Activated CD8-positive, alpha-beta T cell treated with anti-CD3 and anti-CD28 coated beads, Interleukin-2, amount 10 ng/mL, durations not matched to agents 7 days and 5 days (primary cell): ENCODE data around the gene BHMT2. TPM values are rescaled to one million over a fixed set of nuclear protein-coding genes. Genes with fewer than 3 reads are reported as not detected.
A peak's percentile ranks its signal among the peaks of the same experiment; 100 is the strongest.

Experiments used
- ATAC-seq: fragments of 150-1000 bp; cut with Tn5 transposase; one replicate; pipeline ENCODE4 v1.10.0; 2021; ENCODE audit warnings: moderate library complexity
- CTCF ChIA-PET: fragments of 350-600 bp; sonication (Branson Sonifier 250); formaldehyde crosslinking; loops from one replicate; lab custom pipeline; 2021; ENCODE audit warnings: antibody characterized with exemption; lab: Charles Lee
- POLR2A ChIA-PET: fragments of 350-600 bp; sonication (Branson Sonifier 250); formaldehyde crosslinking; loops from one replicate; lab custom pipeline; 2021; ENCODE audit warnings: antibody characterized with exemption; lab: Charles Lee
- DNase-seq: peaks from one replicate; pipeline ENCODE4 v3.0.0-alpha.2; 2020
- H3K27ac Mint-ChIP-seq: one replicate; pipeline ENCODE4 v1.8.0; 2021; ENCODE audit warnings: mild to moderate bottlenecking, mixed read lengths
- H3K27me3 Mint-ChIP-seq: one replicate; pipeline ENCODE4 v1.8.0; 2021; ENCODE audit warnings: low read depth, mixed read lengths
- H3K36me3 Mint-ChIP-seq: one replicate; pipeline ENCODE4 v1.8.0; 2021; ENCODE audit warnings: low read depth, mixed read lengths
- H3K4me1 Mint-ChIP-seq: one replicate; pipeline ENCODE4 v1.8.0; 2021; ENCODE audit warnings: low read depth, mixed read lengths
- H3K4me3 Mint-ChIP-seq: one replicate; pipeline ENCODE4 v1.8.0; 2021; ENCODE audit warnings: mild to moderate bottlenecking, mixed read lengths
- H3K9me3 Mint-ChIP-seq: one replicate; pipeline ENCODE4 v1.8.0; 2022; ENCODE audit warnings: mixed read lengths; ENCODE audit not compliant: insufficient read depth
- total RNA-seq, 2 experiments: library from RNA; stranded (reverse); gene quantifications; one replicate each; pipeline ENCODE4 v1.2.3, GENCODE V29; 2021

BHMT2 gene
- total RNA-seq, 2 experiments from 2014 or later = not detected

GRCh38 chr5:79124607-79125006 is 55.0 kb downstream of the BHMT2 start:
- ChIA-PET POLR2A (no interaction called here), CTCF (interaction anchor here (1.4 kb wide), 1 partner anchor 9 kb away, joined by 6 read pairs; no protein-coding TSS in a partner anchor)
- DNase-seq (no peak), ATAC-seq (no peak)
- Mint-ChIP-seq H3K27ac (no peak overlapping the region), H3K36me3 (no peaks in the 10 kb centered on the region), H3K9me3 (no peaks in the 10 kb centered on the region), H3K27me3 (peaks cover 9% of the 10 kb centered on the region), H3K4me3 (no peak overlapping the region), H3K4me1 (no peaks in the 10 kb centered on the region)

- Mint-ChIP-seq H3K4me3 (no peak overlapping the region), H3K27me3 (peaks cover 2% of the 10 kb centered on the region), H3K9me3 (no peaks in the 10 kb centered on the region), H3K27ac (no peak overlapping the region), H3K4me1 (peaks cover 13% of the 10 kb centered on the region), H3K36me3 (no peaks in the 10 kb centered on the region)
- ATAC-seq (no peak), DNase-seq (no peak)
- POLR2A ChIA-PET = no interaction called here
- CTCF ChIA-PET = interaction anchor here (3.4 to 11.1 kb wide), 3 partner anchors 13 to 109 kb away, joined by 19 to 368 read pairs (median 46); no protein-coding TSS in a partner anchor
These were observed 61.2 kb downstream of the BHMT2 start for GRCh38 chr5:79130781-79131180.

- POLR2A ChIA-PET = no interaction called here
- H3K36me3 Mint-ChIP-seq = no peaks in the 10 kb centered on the region
- peak overlapping the region; percentile 12 for H3K27ac Mint-ChIP-seq
- H3K27me3 Mint-ChIP-seq = peaks cover 2% of the 10 kb centered on the region
- CTCF ChIA-PET = interaction anchor here (0.5 to 11.1 kb wide), 70 partner anchors 8 to 951 kb away, joined by 3 to 368 read pairs (median 4); partner anchors contain the start of gene ARSB
- peaks cover 13% of the 10 kb centered on the region for H3K4me1 Mint-ChIP-seq
- H3K4me3 Mint-ChIP-seq = peak overlapping the region; percentile 48
- ATAC-seq = peak; percentile 47
- no peaks in the 10 kb centered on the region for H3K9me3 Mint-ChIP-seq
- no peak for DNase-seq
These were observed 63.6 kb downstream of the BHMT2 start for GRCh38 chr5:79133121-79133656.

- peak; percentile 81 for DNase-seq
- H3K27ac Mint-ChIP-seq = peak overlapping the region; percentile 75
- H3K36me3 Mint-ChIP-seq = no peaks in the 10 kb centered on the region
- ChIA-PET CTCF (interaction anchor here (0.7 to 11.1 kb wide), 66 partner anchors 9 to 950 kb away, joined by 3 to 368 read pairs (median 4); partner anchors contain the start of gene ARSB), POLR2A (no interaction called here)
- H3K4me3 Mint-ChIP-seq = peak overlapping the region; percentile 48
- ATAC-seq = peak; percentile 77
- H3K27me3 Mint-ChIP-seq = peaks cover 2% of the 10 kb centered on the region
- no peaks in the 10 kb centered on the region for H3K9me3 Mint-ChIP-seq
- peaks cover 13% of the 10 kb centered on the region for H3K4me1 Mint-ChIP-seq
These were observed 64.3 kb downstream of the BHMT2 start for GRCh38 chr5:79133657-79134451.

- Mint-ChIP-seq H3K27ac (no peak overlapping the region), H3K9me3 (no peaks in the 10 kb centered on the region), H3K4me3 (no peak overlapping the region), H3K36me3 (no peaks in the 10 kb centered on the region), H3K27me3 (no peaks in the 10 kb centered on the region), H3K4me1 (peaks cover 13% of the 10 kb centered on the region)
- DNase-seq = no peak
- POLR2A ChIA-PET = no interaction called here
- CTCF ChIA-PET = interaction anchor here (0.7 to 11.1 kb wide), 6 partner anchors 58 to 329 kb away, joined by 3 to 368 read pairs (median 4); no protein-coding TSS in a partner anchor
- ATAC-seq = no peak
These were observed 66.4 kb downstream of the BHMT2 start for GRCh38 chr5:79135790-79136553.

- H3K36me3 Mint-ChIP-seq = no peaks in the 10 kb centered on the region
- ATAC-seq (no peak), DNase-seq (no peak)
- CTCF ChIA-PET = interaction anchor here (2.1 to 11.1 kb wide), 2 partner anchors 115 to 326 kb away, joined by 6 to 368 read pairs; no protein-coding TSS in a partner anchor
- H3K4me1 Mint-ChIP-seq = peaks cover 13% of the 10 kb centered on the region
- no peak overlapping the region for H3K4me3 Mint-ChIP-seq
- no peaks in the 10 kb centered on the region for H3K9me3 Mint-ChIP-seq
- H3K27me3 Mint-ChIP-seq = no peaks in the 10 kb centered on the region
- no peak overlapping the region for H3K27ac Mint-ChIP-seq
- POLR2A ChIA-PET = no interaction called here
These were observed 67.1 kb downstream of the BHMT2 start for GRCh38 chr5:79136618-79137017.

Other genes starting within 250 kb of the BHMT2 start
- 10 to 100 TPM; 10.3 TPM for gene ARSB, start 84.5 kb upstream of the BHMT2 start, total RNA-seq
- gene DMGDH, start 93 bp upstream of the BHMT2 start, total RNA-seq = not detected
- gene BHMT, start 42.0 kb downstream of the BHMT2 start, total RNA-seq = not detected
- gene JMY, start 166.4 kb downstream of the BHMT2 start, total RNA-seq = 1 to 10 TPM; 2.1 TPM